ENCODE measurements around the gene FARP1.

Gene FARP1

GRCh38 chr13:98390086-98390715 is 247.3 kb downstream of the FARP1 start:
- no peak overlapping the region for H3K27ac ChIP-seq
- no peak overlapping the region for H3K9ac ChIP-seq
- no peak overlapping the region for H2AFZ ChIP-seq (ENCODE audit: low read depth)
- H4K20me1 ChIP-seq (ENCODE audit: insufficient read depth): no peaks in the 10 kb centered on the region
- H3K4me1 ChIP-seq (ENCODE audit: low read depth, poor library complexity, severe bottlenecking): no peaks in the 10 kb centered on the region
- H3K4me3 ChIP-seq (IDR thresholded peaks at IDR 0.05; ENCODE audit: insufficient read depth, low read depth, low read length): no peak overlapping the region
- no peaks in the 10 kb centered on the region for H3K79me2 ChIP-seq (ENCODE audit: insufficient read depth, low read depth)
- H3K36me3 ChIP-seq (ENCODE audit: insufficient read depth): no peaks in the 10 kb centered on the region
- H3K4me2 ChIP-seq: no peak overlapping the region
- no peaks in the 10 kb centered on the region for H3K27me3 ChIP-seq (ENCODE audit: insufficient read depth, low read depth)
- TF ChIP-seq, protein P1, sequence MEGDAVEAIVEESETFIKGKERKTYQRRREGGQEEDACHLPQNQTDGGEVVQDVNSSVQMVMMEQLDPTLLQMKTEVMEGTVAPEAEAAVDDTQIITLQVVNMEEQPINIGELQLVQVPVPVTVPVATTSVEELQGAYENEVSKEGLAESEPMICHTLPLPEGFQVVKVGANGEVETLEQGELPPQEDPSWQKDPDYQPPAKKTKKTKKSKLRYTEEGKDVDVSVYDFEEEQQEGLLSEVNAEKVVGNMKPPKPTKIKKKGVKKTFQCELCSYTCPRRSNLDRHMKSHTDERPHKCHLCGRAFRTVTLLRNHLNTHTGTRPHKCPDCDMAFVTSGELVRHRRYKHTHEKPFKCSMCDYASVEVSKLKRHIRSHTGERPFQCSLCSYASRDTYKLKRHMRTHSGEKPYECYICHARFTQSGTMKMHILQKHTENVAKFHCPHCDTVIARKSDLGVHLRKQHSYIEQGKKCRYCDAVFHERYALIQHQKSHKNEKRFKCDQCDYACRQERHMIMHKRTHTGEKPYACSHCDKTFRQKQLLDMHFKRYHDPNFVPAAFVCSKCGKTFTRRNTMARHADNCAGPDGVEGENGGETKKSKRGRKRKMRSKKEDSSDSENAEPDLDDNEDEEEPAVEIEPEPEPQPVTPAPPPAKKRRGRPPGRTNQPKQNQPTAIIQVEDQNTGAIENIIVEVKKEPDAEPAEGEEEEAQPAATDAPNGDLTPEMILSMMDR (conservative IDR thresholded peaks at IDR 0.05; ENCODE audit: low read depth, low read length): no peak

GRCh38 chr13:98393873-98394272 is 251.0 kb downstream of the FARP1 start:
- Histone ChIP-seq H3K4me3 (IDR thresholded peaks at IDR 0.05; ENCODE audit: insufficient read depth, low read depth, low read length) (no peak overlapping the region), H3K27ac (no peak overlapping the region), H3K79me2 (ENCODE audit: insufficient read depth, low read depth) (no peaks in the 10 kb centered on the region), H4K20me1 (ENCODE audit: insufficient read depth) (no peaks in the 10 kb centered on the region), H3K4me1 (ENCODE audit: low read depth, poor library complexity, severe bottlenecking) (no peaks in the 10 kb centered on the region), H3K36me3 (ENCODE audit: insufficient read depth) (no peaks in the 10 kb centered on the region), H3K9ac (no peak overlapping the region), H3K4me2 (no peak overlapping the region), H3K27me3 (ENCODE audit: insufficient read depth, low read depth) (no peaks in the 10 kb centered on the region), H2AFZ (ENCODE audit: low read depth) (no peak overlapping the region)
- TF ChIP-seq, protein P1 (conservative IDR thresholded peaks at IDR 0.05; ENCODE audit: low read depth, low read length): no peak

DNA sequence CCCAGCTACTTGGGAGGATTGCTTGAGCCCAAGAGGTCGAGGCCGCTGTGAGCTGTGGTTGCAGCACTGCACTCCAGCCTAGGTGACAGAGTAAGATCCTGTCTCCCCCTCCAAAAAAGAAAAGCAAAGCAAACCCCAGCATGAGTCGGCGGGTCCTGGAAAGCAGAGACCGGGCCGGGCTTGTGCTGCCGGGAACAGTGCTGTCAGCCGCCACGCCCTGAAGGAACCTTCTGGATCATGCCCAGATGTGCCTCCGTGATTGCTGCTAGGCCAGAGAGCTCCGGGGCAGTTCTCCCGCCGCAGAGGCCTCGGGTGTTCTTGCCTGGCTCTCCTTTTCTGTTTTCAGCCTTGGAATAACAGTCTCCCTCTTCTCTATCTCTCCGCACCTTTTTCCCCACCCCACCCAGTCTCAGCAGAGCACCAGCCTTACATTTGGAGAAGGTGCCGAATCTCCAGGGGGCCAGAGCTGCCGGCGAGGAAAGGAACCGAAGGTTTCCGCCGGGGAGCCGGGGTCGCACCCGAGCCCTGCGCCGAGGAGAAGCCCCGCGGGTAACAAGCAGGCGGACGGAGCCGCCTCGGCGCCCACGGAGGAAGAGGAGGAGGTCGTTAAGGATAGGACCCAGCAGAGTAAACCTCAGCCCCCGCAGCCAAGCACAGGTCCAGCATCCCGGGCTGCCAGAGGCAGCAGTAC is 252.1 kb downstream of the FARP1 start:
- H3K27me3 ChIP-seq (ENCODE audit: insufficient read depth, low read depth): no peaks in the 10 kb centered on the region
- TF ChIP-seq, protein P1 (conservative IDR thresholded peaks at IDR 0.05; ENCODE audit: low read depth, low read length): no peak
- no peak overlapping the region for H3K9ac ChIP-seq
- no peak overlapping the region for H3K27ac ChIP-seq
- no peaks in the 10 kb centered on the region for H4K20me1 ChIP-seq (ENCODE audit: insufficient read depth)
- H2AFZ ChIP-seq (ENCODE audit: low read depth): no peak overlapping the region
- no peaks in the 10 kb centered on the region for H3K79me2 ChIP-seq (ENCODE audit: insufficient read depth, low read depth)
- H3K4me2 ChIP-seq: no peak overlapping the region
- H3K4me1 ChIP-seq (ENCODE audit: low read depth, poor library complexity, severe bottlenecking): no peaks in the 10 kb centered on the region
- H3K36me3 ChIP-seq (ENCODE audit: insufficient read depth): no peaks in the 10 kb centered on the region
- H3K4me3 ChIP-seq (IDR thresholded peaks at IDR 0.05; ENCODE audit: insufficient read depth, low read depth, low read length): no peak overlapping the region

DNA sequence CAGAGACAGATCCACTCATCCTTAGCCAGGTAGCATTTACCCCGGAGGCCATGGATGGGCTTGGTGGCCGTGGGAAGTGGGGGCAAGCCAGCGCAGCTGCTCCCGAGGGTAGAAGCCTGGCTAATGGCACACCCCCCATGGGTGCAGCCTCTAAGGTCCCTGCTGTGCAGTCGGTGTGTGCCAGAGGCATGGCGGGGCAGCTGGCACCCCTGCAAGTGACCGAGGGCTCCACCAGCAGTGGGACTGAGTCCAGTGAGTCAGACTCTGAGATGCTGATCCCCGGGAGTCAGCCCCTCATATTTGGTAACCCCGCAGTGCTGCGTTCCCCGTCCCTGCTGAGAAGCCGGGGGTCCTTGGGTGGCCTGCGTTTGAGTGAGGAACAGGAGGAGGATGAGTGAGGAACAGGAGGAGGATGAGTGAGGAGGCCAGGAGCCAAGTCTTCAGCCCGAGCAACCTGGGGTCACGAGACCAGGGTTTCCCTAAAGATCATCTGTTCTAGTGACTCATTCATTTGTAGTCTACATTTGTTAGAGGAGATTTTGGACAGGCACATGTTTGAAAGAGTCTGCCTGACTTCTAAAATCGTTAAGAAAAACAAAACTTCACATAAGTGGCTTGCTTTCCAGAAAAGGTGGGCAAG is 253.3 kb downstream of the FARP1 start:
- Histone ChIP-seq H3K27ac (no peak overlapping the region), H4K20me1 (ENCODE audit: insufficient read depth) (no peaks in the 10 kb centered on the region), H3K4me2 (no peak overlapping the region), H3K36me3 (ENCODE audit: insufficient read depth) (no peaks in the 10 kb centered on the region), H3K27me3 (ENCODE audit: insufficient read depth, low read depth) (no peaks in the 10 kb centered on the region), H3K9ac (no peak overlapping the region), H3K79me2 (ENCODE audit: insufficient read depth, low read depth) (no peaks in the 10 kb centered on the region), H2AFZ (ENCODE audit: low read depth) (no peak overlapping the region), H3K4me1 (ENCODE audit: low read depth, poor library complexity, severe bottlenecking) (no peaks in the 10 kb centered on the region), H3K4me3 (IDR thresholded peaks at IDR 0.05; ENCODE audit: insufficient read depth, low read depth, low read length) (no peak overlapping the region)
- TF ChIP-seq, protein P1 (conservative IDR thresholded peaks at IDR 0.05; ENCODE audit: low read depth, low read length): no peak
